ENCODE results near the gene TSFM.

GRCh38 chr12:57738661-57739237, 43.8 kb upstream of the TSFM start, which contains the start of gene AGAP2:
- TF ChIP-seq CTCF (IDR thresholded peaks at IDR 0.05; ENCODE audit: insufficient read depth, low read length) (no peak), GABPA (IDR thresholded peaks at IDR 0.05; ENCODE audit: low read depth) (no peak), POLR2AphosphoS5 (IDR thresholded peaks at IDR 0.05; ENCODE audit: low read depth) (no peak)
